8988T (cell line): ENCODE data around the gene CCSAP.

Experiments used
- DNase-seq: peaks from one replicate; pipeline ENCODE4 v3.0.0; 2011

The CCSAP gene

DNA sequence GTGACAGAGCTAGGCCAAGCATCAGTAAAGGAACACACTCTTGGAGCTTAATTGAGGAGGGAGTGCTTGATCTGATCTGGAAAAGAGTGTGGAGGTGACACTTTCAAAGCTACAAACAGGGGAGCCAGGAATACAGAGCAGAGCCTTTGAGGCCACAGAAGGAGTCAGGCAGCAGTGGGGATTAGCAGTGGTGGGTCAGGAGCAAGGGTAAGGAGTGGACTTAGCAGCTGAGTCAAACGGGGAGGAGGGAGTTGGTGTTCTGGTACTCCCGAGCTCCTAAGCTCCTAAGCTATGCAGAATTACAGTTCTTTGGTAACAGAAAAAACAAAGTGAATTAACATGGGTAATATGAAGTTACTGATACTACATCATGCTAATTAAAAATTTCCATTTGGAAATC, 57.4 kb downstream of the CCSAP start:
- no peak for DNase-seq

GRCh38 chr1:229284887-229285286, 58.0 kb downstream of the CCSAP start:
- no peak for DNase-seq

DNA sequence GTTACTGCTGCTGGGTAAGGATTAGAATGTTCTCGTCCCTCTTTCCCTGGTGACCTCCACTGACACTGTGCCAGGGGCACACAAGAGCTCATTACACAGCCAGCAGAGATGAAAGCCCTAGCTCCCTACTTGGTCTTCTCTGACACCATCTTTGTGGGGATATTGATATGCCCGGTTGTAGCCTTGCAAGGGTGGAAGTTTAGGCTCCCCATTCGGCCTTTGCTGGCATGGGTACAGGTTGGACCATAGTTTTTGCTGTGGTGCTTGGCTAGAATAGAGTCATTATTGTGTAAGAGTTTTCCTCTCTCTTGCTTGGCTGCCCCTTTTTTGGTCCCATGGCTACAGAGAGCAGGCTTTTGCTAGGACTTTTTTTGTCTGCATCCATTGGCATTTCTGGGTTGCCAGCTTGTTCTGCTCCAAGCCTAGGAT, 59.6 kb downstream of the CCSAP start:
- no peak for DNase-seq

- no peak for DNase-seq
Measured at GRCh38 chr1:229282295-229282823, 60.5 kb downstream of the CCSAP start.

- DNase-seq = no peak
Measured at GRCh38 chr1:229281339-229281926, 61.4 kb downstream of the CCSAP start.

- DNase-seq = no peak
Measured at GRCh38 chr1:229280921-229281320, 61.9 kb downstream of the CCSAP start.

DNA sequence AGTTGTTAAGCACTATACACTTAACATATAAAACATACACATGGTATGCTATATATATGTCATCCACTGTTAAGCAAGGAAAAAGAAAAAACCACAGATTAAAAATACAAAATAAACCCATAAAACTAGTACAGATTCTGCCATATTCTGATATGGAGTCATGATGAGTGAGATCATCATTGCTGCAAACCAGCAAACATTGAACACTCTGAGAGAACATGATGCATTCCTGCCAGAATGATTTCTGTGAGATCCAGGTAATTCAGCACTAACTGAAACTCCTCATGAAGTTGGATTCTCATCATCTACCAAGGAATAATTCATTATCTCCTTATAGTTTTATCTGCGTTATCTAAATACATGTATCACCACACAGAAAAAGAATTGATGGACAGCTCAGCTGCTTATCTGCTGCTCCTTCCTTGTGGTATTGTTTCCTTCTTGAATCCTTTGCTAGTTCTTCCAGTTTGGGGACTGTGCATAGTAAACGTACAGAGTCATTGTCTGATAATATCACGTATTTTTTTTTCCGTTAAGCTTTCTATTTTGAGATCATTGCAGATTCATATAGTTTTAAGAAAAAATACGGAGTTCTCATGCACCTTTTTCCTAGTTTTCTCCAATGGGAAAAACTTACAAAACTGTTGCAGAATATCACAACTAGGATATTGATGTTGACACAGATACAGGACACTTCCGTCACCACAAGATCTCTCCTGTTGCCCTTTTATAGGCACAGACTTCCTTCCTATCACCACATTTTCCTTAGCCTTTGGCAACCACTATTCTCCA, 62.6 kb downstream of the CCSAP start:
- no peak for DNase-seq

GRCh38 chr1:229279242-229279641, 63.6 kb downstream of the CCSAP start:
- no peak for DNase-seq

DNA sequence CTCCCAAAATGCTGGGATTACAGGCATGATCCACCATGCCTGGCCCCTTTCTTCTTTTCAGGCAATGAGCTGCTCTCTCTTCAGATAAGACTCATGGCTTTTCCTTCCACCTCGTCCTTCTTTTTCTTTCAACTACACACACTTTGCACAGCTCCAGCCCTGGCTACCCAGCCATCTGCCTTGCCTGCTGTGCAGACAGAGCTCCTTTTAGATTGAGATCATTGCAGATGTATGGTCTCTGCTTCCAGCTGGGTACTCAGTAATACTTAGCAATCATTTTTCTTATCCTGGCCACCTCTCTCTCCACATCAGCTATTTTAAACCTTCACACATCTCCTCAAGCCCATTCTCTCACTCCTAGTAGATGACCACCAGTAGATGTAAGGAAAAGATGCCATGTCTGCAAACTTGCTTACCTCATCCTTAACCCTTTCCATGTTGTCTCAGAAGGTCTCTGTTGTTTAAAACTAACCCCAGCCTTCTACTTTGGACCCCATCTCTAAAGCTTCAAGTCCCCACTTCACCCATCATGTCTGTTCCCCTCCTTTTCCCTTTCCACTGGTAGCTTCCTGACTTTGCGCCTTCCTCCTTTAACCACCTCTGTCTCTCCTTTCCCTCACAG, 64.6 kb downstream of the CCSAP start:
- DNase-seq = no peak

DNA sequence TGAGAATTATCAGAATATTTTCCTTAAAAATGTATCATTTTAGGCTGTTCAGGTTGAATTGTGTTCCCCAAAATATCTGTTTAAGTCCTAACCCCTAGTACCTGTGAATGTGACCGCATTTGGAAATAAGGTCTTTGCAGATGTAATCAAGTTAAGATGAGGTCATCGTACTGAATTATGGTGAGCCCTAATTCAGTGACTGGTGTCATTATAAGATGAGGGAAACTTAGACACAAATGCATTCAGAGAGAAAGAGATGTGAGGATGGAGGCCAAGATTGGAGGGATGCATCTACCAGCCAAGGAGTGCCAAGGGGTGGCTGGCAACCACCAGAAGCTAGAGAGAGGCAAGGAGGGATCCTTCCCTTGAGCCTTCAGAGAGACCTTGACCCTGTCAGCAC, 67.8 kb downstream of the CCSAP start:
- no peak for DNase-seq

GRCh38 chr1:229273507-229274232, 69.2 kb downstream of the CCSAP start:
- DNase-seq = no peak

- no peak for DNase-seq
Measured at GRCh38 chr1:229272164-229273158, 70.4 kb downstream of the CCSAP start.

DNA sequence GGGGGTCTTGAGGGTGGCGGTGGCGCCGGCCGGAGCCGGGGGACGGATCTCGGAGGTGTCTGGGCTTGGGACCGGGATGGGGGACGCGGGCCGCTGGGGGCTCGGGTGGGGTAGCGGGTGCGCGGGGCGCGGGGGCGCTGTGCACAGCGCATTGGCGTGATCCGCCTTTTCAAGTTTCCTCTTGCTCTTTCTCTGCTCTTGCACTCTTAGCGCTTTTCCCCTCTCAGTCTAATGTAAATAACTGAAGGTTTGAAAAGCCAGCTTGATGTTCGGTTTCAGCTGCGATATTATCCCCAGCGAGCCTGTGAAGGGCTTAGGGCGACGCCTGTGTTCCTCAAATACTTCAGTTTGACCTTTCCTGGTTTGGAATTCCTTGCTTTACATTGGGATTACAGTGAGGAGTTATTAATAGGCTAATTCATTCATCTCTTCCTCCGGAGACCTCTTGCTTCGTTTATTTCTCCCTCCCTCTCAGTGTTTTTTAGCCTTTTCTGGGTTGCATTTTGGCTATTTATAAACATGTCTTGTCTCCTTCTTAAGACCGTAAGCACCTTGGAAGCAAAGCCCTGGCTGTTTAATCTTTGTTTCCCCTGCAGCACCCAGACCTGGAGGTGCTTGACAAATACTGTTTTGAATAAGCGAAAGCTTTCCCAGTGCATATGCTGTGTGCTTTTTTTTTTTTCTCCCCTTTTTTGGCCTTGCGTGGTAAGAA, 71.2 kb downstream of the CCSAP start:
- no peak for DNase-seq
